Measurements from ENCODE around the gene PTPN12.
"Not testable (repeated sequence)": the region's sequence is repeated elsewhere in the genome, so short reads cannot be mapped to it uniquely, and the experiment has no call there.

Gene PTPN12

GRCh38 chr7:77538281-77539212 is 1.5 kb downstream of the PTPN12 start:
- Histone ChIP-seq H3K4me1 (ENCODE audit: control insufficient read depth, insufficient read depth, low read length) (no peaks in the 10 kb centered on the region), H3K9me3 (ENCODE audit: control insufficient read depth, insufficient read depth, low read length) (no peaks in the 10 kb centered on the region), H3K36me3 (ENCODE audit: control insufficient read depth, insufficient read depth, low read length) (no peaks in the 10 kb centered on the region), H3K4me3 (ENCODE audit: low read length) (peak overlapping the region; percentile 94), H3K27me3 (ENCODE audit: control insufficient read depth, insufficient read depth, low read length) (no peaks in the 10 kb centered on the region), H3K27ac (ENCODE audit: low read length) (no peak overlapping the region)
- WGBS (ENCODE audit: insufficient coverage, insufficient read length) = no CpG with 5 or more reads among the region's 30 CpGs
- no peak for DNase-seq (ENCODE audit: low read depth, low spot score)

- no peak overlapping the region for H3K27ac ChIP-seq (ENCODE audit: low read length)
- no peaks in the 10 kb centered on the region for H3K9me3 ChIP-seq (ENCODE audit: control insufficient read depth, insufficient read depth, low read length)
- DNase-seq (ENCODE audit: low read depth, low spot score) = no peak
- H3K4me1 ChIP-seq (ENCODE audit: control insufficient read depth, insufficient read depth, low read length) = no peaks in the 10 kb centered on the region; the same call in 1 of the 2 replicates
- WGBS (ENCODE audit: insufficient coverage, insufficient read length) = no CpG with 5 or more reads among the region's 4 CpGs
- no peaks in the 10 kb centered on the region; the same call in 1 of the 2 replicates for H3K36me3 ChIP-seq (ENCODE audit: control insufficient read depth, insufficient read depth, low read length)
- H3K4me3 ChIP-seq (ENCODE audit: low read length) = no peak overlapping the region
- H3K27me3 ChIP-seq (ENCODE audit: control insufficient read depth, insufficient read depth, low read length) = no peaks in the 10 kb centered on the region
Observed at GRCh38 chr7:77540402-77540822, 3.3 kb downstream of the PTPN12 start.

DNA sequence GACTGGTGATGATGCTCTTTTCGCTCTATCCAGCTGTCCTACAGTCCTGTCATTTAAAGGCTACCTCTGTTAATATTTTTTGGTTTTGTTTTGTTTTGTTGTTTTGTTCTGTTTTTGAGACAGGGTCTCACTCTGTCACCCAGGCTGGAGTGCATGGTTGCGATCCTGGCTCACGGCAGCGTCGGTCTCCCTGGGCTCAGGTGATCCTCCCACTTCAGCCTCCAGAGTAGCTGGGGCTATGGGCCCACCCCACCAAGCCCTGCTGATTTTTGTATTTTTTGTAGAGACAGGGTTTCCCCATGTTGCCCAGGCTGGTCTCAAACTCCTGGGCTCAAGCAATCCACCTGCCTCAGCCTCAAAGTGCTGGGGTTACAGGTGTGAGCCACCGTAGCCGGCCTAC is 3.9 kb downstream of the PTPN12 start:
- no CpG with 5 or more reads among the region's 7 CpGs for WGBS (ENCODE audit: insufficient coverage, insufficient read length)
- H3K27me3 ChIP-seq (ENCODE audit: control insufficient read depth, insufficient read depth, low read length); H3K27ac ChIP-seq (ENCODE audit: low read length); H3K4me3 ChIP-seq (ENCODE audit: low read length); H3K4me1 ChIP-seq (ENCODE audit: control insufficient read depth, insufficient read depth, low read length); H3K36me3 ChIP-seq (ENCODE audit: control insufficient read depth, insufficient read depth, low read length); H3K9me3 ChIP-seq (ENCODE audit: control insufficient read depth, insufficient read depth, low read length); DNase-seq (ENCODE audit: low read depth, low spot score): not testable (repeated sequence)

- Histone ChIP-seq H3K4me1 (ENCODE audit: control insufficient read depth, insufficient read depth, low read length) (no peaks in the 10 kb centered on the region; the same call in 1 of the 2 replicates), H3K27ac (ENCODE audit: low read length) (no peak overlapping the region), H3K27me3 (ENCODE audit: control insufficient read depth, insufficient read depth, low read length) (no peaks in the 10 kb centered on the region), H3K4me3 (ENCODE audit: low read length) (no peak overlapping the region), H3K36me3 (ENCODE audit: control insufficient read depth, insufficient read depth, low read length) (no peaks in the 10 kb centered on the region; the same call in 1 of the 2 replicates), H3K9me3 (ENCODE audit: control insufficient read depth, insufficient read depth, low read length) (no peaks in the 10 kb centered on the region)
- DNase-seq (ENCODE audit: low read depth, low spot score) = no peak
- no CpG with 5 or more reads among the region's 1 CpG for WGBS (ENCODE audit: insufficient coverage, insufficient read length)
Observed at GRCh38 chr7:77542409-77542808, 5.3 kb downstream of the PTPN12 start.

GRCh38 chr7:77542895-77543294 is 5.8 kb downstream of the PTPN12 start:
- no CpG with 5 or more reads among the region's 2 CpGs for WGBS (ENCODE audit: insufficient coverage, insufficient read length)
- no peaks in the 10 kb centered on the region for H3K27me3 ChIP-seq (ENCODE audit: control insufficient read depth, insufficient read depth, low read length)
- no peaks in the 10 kb centered on the region; the same call in 1 of the 2 replicates for H3K36me3 ChIP-seq (ENCODE audit: control insufficient read depth, insufficient read depth, low read length)
- H3K4me3 ChIP-seq (ENCODE audit: low read length) = no peak overlapping the region
- no peak overlapping the region for H3K27ac ChIP-seq (ENCODE audit: low read length)
- DNase-seq (ENCODE audit: low read depth, low spot score) = no peak
- no peaks in the 10 kb centered on the region; the same call in 1 of the 2 replicates for H3K4me1 ChIP-seq (ENCODE audit: control insufficient read depth, insufficient read depth, low read length)
- no peaks in the 10 kb centered on the region for H3K9me3 ChIP-seq (ENCODE audit: control insufficient read depth, insufficient read depth, low read length)

DNA sequence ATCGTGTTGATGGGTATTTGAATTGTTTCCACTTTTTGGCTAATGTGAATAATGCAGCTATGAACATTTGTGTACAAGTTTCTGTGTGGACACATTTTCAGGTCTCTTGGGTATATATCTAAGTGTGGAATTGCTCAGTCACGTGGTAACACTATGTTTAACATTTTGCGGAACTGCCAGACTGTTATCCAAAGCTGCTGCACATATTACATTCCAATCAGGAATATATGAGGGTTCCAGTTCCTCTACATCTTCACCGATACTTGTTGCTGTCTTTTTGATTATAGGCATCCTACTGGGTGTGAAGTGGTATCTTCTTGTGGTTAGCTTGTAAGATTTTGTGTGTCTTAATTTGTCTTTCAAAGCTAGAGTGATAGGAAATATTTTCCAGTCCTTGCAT is 6.8 kb downstream of the PTPN12 start:
- no peak for DNase-seq (ENCODE audit: low read depth, low spot score)
- WGBS (ENCODE audit: insufficient coverage, insufficient read length) = no CpG with 5 or more reads among the region's 4 CpGs
- H3K36me3 ChIP-seq (ENCODE audit: control insufficient read depth, insufficient read depth, low read length) = no peaks in the 10 kb centered on the region; the same call in 1 of the 2 replicates
- no peak overlapping the region for H3K27ac ChIP-seq (ENCODE audit: low read length)
- no peaks in the 10 kb centered on the region; the same call in 1 of the 2 replicates for H3K4me1 ChIP-seq (ENCODE audit: control insufficient read depth, insufficient read depth, low read length)
- H3K9me3 ChIP-seq (ENCODE audit: control insufficient read depth, insufficient read depth, low read length) = no peaks in the 10 kb centered on the region
- H3K27me3 ChIP-seq (ENCODE audit: control insufficient read depth, insufficient read depth, low read length) = no peaks in the 10 kb centered on the region
- H3K4me3 ChIP-seq (ENCODE audit: low read length) = no peak overlapping the region

DNA sequence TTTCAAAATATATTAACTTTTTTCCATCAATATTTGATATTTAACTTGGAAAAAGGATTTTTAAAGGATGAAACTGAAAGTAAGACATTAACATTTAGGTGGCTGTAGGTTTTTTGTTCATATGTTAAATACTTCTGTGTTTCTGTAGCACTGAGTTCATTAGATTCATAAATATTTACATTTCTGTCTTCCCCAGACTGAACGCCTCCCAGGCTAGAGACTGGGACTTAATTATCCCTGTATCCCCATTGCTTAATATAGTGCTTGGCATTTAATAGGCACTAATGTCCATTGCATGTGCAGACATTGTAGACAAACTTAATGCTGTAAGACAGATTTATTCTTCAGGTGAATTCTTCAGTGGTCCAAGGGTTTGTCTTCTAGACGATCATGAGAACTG is 7.4 kb downstream of the PTPN12 start:
- no peak for DNase-seq (ENCODE audit: low read depth, low spot score)
- Histone ChIP-seq H3K9me3 (ENCODE audit: control insufficient read depth, insufficient read depth, low read length) (no peaks in the 10 kb centered on the region), H3K27ac (ENCODE audit: low read length) (no peak overlapping the region), H3K4me1 (ENCODE audit: control insufficient read depth, insufficient read depth, low read length) (no peaks in the 10 kb centered on the region; the same call in 1 of the 2 replicates), H3K36me3 (ENCODE audit: control insufficient read depth, insufficient read depth, low read length) (no peaks in the 10 kb centered on the region; the same call in 1 of the 2 replicates), H3K4me3 (ENCODE audit: low read length) (no peak overlapping the region), H3K27me3 (ENCODE audit: control insufficient read depth, insufficient read depth, low read length) (no peaks in the 10 kb centered on the region)
- WGBS (ENCODE audit: insufficient coverage, insufficient read length) = no CpG with 5 or more reads among the region's 2 CpGs

DNA sequence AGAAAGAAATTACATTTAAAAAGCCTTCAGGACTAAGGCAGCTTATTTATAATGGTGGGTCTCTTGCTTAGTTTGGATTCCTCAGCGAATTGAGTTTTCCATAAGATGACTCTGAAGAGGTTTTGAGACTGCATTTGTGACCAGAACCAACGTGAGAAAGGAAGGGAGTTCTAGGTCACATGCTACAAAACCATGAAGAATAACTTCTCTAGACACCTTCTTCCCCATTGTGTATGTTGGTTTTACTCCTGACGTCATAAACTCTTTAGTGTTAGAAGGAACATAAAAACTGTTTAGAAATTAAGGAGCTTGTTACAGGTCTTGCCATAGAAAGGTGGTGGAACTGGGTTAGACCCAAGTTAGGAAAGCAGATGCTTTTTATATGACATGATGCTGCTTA is 11.1 kb downstream of the PTPN12 start:
- H3K4me3 ChIP-seq (ENCODE audit: low read length) = no peak overlapping the region
- no peaks in the 10 kb centered on the region; the same call in 1 of the 2 replicates for H3K36me3 ChIP-seq (ENCODE audit: control insufficient read depth, insufficient read depth, low read length)
- no peaks in the 10 kb centered on the region for H3K9me3 ChIP-seq (ENCODE audit: control insufficient read depth, insufficient read depth, low read length)
- no peaks in the 10 kb centered on the region; the same call in 1 of the 2 replicates for H3K4me1 ChIP-seq (ENCODE audit: control insufficient read depth, insufficient read depth, low read length)
- no CpG with 5 or more reads among the region's 3 CpGs for WGBS (ENCODE audit: insufficient coverage, insufficient read length)
- no peak overlapping the region for H3K27ac ChIP-seq (ENCODE audit: low read length)
- DNase-seq (ENCODE audit: low read depth, low spot score) = no peak
- H3K27me3 ChIP-seq (ENCODE audit: control insufficient read depth, insufficient read depth, low read length) = no peaks in the 10 kb centered on the region

DNA sequence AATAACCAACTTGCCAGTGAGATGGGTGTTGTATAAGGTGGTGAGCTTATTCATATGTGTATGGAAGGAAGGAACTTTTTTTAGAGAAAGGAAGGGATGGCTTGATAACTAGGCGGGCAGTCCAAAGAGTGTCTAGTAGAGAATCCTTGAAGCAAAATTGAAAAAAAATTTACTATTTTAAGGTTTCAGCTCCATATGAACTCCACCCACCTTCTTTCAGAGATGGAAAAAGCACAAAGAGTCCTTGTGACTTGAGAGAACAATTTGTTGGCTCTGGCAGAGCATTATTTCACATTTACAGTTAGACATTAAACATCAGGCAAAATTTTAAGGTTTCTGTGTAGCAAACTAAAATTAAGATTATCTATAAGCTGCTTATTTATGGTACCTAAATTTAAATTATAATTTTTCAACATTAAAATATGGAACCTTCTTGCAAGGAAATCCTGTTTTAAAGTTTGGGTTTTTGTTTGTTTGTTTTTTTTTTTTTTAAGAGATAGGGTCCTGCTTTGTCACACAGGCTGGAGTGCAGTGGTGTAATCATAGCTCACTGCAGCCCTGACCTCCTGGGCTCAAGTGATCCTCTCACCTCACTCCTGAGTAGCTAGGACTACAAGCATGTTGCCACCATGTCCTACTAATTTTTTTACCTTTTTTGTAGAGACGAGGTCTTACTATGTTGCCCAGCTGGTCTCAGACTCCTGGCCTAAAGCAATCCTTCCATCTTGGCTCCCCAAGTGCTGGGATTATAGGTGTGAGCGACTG is 12.2 kb downstream of the PTPN12 start:
- Histone ChIP-seq H3K36me3 (ENCODE audit: control insufficient read depth, insufficient read depth, low read length) (no peaks in the 10 kb centered on the region), H3K27me3 (ENCODE audit: control insufficient read depth, insufficient read depth, low read length) (no peaks in the 10 kb centered on the region), H3K9me3 (ENCODE audit: control insufficient read depth, insufficient read depth, low read length) (no peaks in the 10 kb centered on the region), H3K4me3 (ENCODE audit: low read length) (no peak overlapping the region), H3K4me1 (ENCODE audit: control insufficient read depth, insufficient read depth, low read length) (no peaks in the 10 kb centered on the region), H3K27ac (ENCODE audit: low read length) (no peak overlapping the region)
- no CpG with 5 or more reads among the region's 3 CpGs for WGBS (ENCODE audit: insufficient coverage, insufficient read length)
- no peak for DNase-seq (ENCODE audit: low read depth, low spot score)

GRCh38 chr7:77550586-77550985 is 13.5 kb downstream of the PTPN12 start:
- WGBS (ENCODE audit: insufficient coverage, insufficient read length) = no CpG with 5 or more reads among the region's 3 CpGs
- Histone ChIP-seq H3K9me3 (ENCODE audit: control insufficient read depth, insufficient read depth, low read length) (no peaks in the 10 kb centered on the region), H3K27ac (ENCODE audit: low read length) (no peak overlapping the region), H3K36me3 (ENCODE audit: control insufficient read depth, insufficient read depth, low read length) (no peaks in the 10 kb centered on the region), H3K4me3 (ENCODE audit: low read length) (no peak overlapping the region), H3K27me3 (ENCODE audit: control insufficient read depth, insufficient read depth, low read length) (no peaks in the 10 kb centered on the region), H3K4me1 (ENCODE audit: control insufficient read depth, insufficient read depth, low read length) (0 out of 2 replicates have a peak, but pooled peaks cover 1% of the 10 kb centered on the region)
- DNase-seq (ENCODE audit: low read depth, low spot score) = no peak
